AG10803 (cell line): Measurements from ENCODE around the gene SLC22A14.

Experiments used
- DNase-seq: peaks from one replicate; pipeline ENCODE4 v3.0.0; 2010; ENCODE audit warnings: low read depth
- H3K4me3 ChIP-seq: 2 replicates; pipeline ENCODE4 v1.5.1; 2011; ENCODE audit warnings: mild to moderate bottlenecking, low read length, control low read depth
- CTCF ChIP-seq: conservative IDR thresholded peaks from 2 replicates; pipeline ENCODE4 v1.5.1; 2011; ENCODE audit warnings: mild to moderate bottlenecking, low read length, control low read depth, inconsistent platforms

The SLC22A14 gene

DNA sequence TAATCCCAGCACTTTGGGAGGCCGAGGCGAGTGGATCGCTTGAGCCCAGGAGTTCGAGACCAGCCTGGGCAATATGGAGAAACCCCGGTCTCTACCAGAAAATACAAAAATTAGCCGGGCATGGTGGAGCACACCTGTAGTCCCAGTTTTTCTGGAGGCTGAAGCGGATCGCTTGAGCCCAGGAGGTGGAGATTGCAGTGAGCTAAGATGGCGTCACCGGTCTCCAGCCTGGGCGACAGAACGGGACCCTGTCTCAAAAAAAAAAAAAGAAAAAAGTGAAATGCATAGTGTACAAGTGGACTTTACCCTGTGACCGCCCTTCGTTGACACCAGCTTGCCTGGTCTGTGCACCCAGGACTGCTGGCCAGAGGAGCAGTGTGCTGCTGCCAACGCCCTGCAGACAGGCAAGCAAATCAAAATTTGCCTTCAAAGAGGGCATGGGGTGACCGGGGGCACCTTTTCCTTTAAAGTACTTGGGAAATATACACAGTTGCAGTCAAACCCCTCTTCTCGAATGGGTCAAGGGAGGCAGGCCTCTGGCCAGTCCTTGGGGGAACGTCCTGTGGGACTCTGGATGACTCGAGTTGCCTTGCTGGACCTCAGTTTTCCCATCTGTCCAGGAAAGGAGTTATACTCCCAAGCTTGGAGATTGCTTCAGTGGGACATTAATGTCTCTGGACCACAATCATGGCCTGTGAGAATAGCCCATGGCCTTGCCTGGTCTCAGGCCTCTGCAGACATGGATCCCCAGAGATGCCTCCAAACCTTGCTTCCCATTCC is 65.5 kb downstream of the SLC22A14 start:
- no peak for TF ChIP-seq CTCF
- DNase-seq = no peak
- peak overlapping the region; percentile 73 for H3K4me3 ChIP-seq

DNA sequence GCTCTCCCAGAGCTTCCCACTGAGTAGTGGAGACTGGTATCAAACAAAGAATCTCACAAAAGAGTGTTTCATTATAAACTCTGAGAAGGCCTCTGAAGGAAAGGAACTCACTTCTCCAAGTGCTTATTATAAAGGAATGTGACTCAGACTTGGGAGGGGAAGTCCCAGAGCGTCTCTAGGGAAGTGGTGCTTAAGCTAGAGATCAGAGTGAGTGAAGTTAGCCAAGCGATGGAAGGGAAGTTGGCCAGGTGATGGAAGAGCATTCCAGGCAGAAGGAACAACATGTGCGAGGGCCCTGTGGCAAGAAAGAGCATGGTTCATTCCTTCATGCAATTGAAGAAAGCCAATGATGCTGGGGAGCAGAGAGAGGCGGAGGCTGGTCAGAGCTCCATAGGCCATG is 66.8 kb downstream of the SLC22A14 start:
- peak; percentile 43 for DNase-seq
- H3K4me3 ChIP-seq = no peak overlapping the region
- TF ChIP-seq CTCF = no peak

- no peak overlapping the region for H3K4me3 ChIP-seq
- TF ChIP-seq CTCF = no peak
- DNase-seq = peak; percentile 36
These were observed 67.7 kb downstream of the SLC22A14 start for GRCh38 chr3:38349684-38350359.

- no peak overlapping the region for H3K4me3 ChIP-seq
- peak; percentile 62 for DNase-seq
- no peak for TF ChIP-seq CTCF
These were observed 71.1 kb downstream of the SLC22A14 start for GRCh38 chr3:38353151-38353550.

DNA sequence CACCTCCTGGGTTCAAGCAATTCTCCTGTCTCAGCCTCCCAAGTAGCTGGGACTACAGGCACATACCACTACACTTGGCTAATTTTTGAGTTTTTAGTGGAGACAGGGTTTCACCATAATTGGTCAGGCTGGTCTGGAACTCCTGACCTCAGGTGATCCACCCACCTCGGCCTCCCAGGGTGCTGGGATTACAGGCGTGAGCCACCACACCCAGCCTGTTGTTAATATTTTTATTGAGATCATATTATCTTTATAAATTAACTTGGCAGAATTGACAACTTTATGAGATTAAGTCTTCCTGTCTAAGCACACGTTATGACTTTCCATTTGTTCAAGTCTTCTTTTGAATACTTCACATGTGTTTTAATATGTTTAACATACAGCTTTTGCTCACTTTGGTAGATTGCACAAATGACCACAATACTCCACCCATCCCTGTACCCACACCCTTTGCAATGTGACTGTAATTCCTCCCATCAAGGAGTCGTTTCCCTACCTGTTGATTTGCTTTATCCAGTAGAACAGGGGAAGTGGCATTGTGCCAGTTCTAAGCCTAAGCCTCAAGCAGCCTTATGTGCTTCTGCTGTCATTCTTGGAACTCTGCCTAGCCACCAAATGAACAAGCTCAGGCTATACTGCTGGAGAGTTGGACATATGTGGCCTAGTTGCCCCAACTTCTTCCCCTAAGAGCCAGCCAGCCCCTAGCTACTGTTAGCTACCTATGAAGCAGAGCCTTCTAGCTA is 72.7 kb downstream of the SLC22A14 start:
- H3K4me3 ChIP-seq = no peak overlapping the region
- peak; percentile 62 for DNase-seq
- TF ChIP-seq CTCF = no peak

GRCh38 chr3:38359038-38359437 is 76.9 kb downstream of the SLC22A14 start:
- no peak overlapping the region for H3K4me3 ChIP-seq
- no peak for TF ChIP-seq CTCF
- no peak for DNase-seq
